PC-9 (cell line): ENCODE measurements around the gene GLIPR2. TPM values are rescaled to one million over a fixed set of nuclear protein-coding genes. Genes with fewer than 3 reads are reported as not detected.

Experiments
- BruUV-seq: library from RNA; stranded (reverse); fragments of 400-500 nt; replicated peaks from 2 replicates; lab custom pipeline; 2021; lab: Mats Ljungman, UMichigan
- CTCF ChIA-PET: fragments of 300-600 bp; sonication (Branson Sonifier 250); formaldehyde crosslinking; loops from one replicate; lab custom pipeline; 2022; ENCODE audit warnings: antibody characterized with exemption; lab: Charles Lee
- POLR2A ChIA-PET: fragments of 300-600 bp; sonication (Branson Sonifier 250); formaldehyde crosslinking; loops from one replicate; lab custom pipeline; 2022; ENCODE audit warnings: antibody characterized with exemption; ENCODE audit not compliant: unreplicated experiment; lab: Charles Lee
- DNase-seq, 2 experiments: peaks; one replicate each; pipeline versions ENCODE4 v3.0.0 to v3.0.0-alpha.2; 2015 to 2022; ENCODE audit warnings: mixed read lengths in 1 of 2
- H2AFZ ChIP-seq: fragments of 200-600 bp; sonication (generic); 2 replicates; pipeline ENCODE4 v1.8.1; 2017; ENCODE audit warnings: antibody characterized with exemption
- H3F3A ChIP-seq: fragments of 200-600 bp; sonication (generic); 2 replicates; pipeline ENCODE4 v1.8.1; 2017; ENCODE audit warnings: antibody characterized with exemption, mild to moderate bottlenecking, low read depth; ENCODE audit not compliant: insufficient read depth
- H3K27ac ChIP-seq: fragments of 200-600 bp; sonication (generic); 2 replicates; pipeline ENCODE4 v1.6.1; 2016; ENCODE audit warnings: mixed run types
- H3K27me3 ChIP-seq: fragments of 200-600 bp; sonication (generic); 2 replicates; pipeline ENCODE4 v1.6.1; 2016; ENCODE audit warnings: low read depth, mixed run types; ENCODE audit not compliant: insufficient read depth
- H3K36me3 ChIP-seq: fragments of 200-600 bp; sonication (generic); 2 replicates; pipeline ENCODE4 v1.6.1; 2016; ENCODE audit warnings: low read depth, mixed run types
- H3K4me1 ChIP-seq: fragments of 200-600 bp; sonication (generic); replicated peaks from 2 replicates; pipeline ENCODE4 v1.6.1; 2016; ENCODE audit warnings: mixed run types; ENCODE audit not compliant: insufficient read depth
- H3K4me2 ChIP-seq: fragments of 200-600 bp; sonication (generic); 2 replicates; pipeline ENCODE4 v1.6.1; 2017; ENCODE audit warnings: mixed run types
- H3K4me3 ChIP-seq: fragments of 200-600 bp; sonication (generic); 2 replicates; pipeline ENCODE4 v1.6.1; 2016; ENCODE audit warnings: mixed run types
- H3K79me2 ChIP-seq: fragments of 200-600 bp; sonication (generic); 2 replicates; pipeline ENCODE4 v1.6.1; 2017; ENCODE audit warnings: low read depth, mixed run types
- H3K9me2 ChIP-seq: fragments of 200-600 bp; sonication (generic); 2 replicates; pipeline ENCODE4 v1.8.1; 2017; ENCODE audit warnings: mild to moderate bottlenecking; ENCODE audit not compliant: insufficient read depth
- H3K9me3 ChIP-seq: fragments of 200-600 bp; sonication (generic); 2 replicates; pipeline ENCODE4 v1.8.1; 2016; ENCODE audit warnings: low read depth; ENCODE audit not compliant: insufficient read depth
- H4K20me1 ChIP-seq: fragments of 200-600 bp; sonication (generic); 2 replicates; pipeline ENCODE4 v1.8.1; 2017; ENCODE audit not compliant: insufficient read depth
- CTCF ChIP-seq: fragments of 200-600 bp; sonication (generic); conservative IDR thresholded peaks from 2 replicates; pipeline ENCODE4 v1.6.1; 2017; ENCODE audit warnings: mixed run types, antibody characterized with exemption, mild to moderate bottlenecking, moderate library complexity
- EZH2 ChIP-seq: fragments of 200-600 bp; sonication (generic); IDR thresholded peaks from 2 replicates; pipeline ENCODE4 v1.8.0; 2017; ENCODE audit warnings: antibody characterized with exemption, low read depth
- intact Hi-C: fragments of 100-400 bp; cut with micrococcal nuclease; formaldehyde crosslinking; loops from one replicate; pipeline ENCODE4 v1.10.0; 2022; ENCODE audit not compliant: unreplicated experiment
- total RNA-seq: library from RNA; stranded (reverse); gene quantifications from 2 replicates; pipeline ENCODE4 v1.2.3, GENCODE V29; 2021

Gene GLIPR2
- total RNA-seq, 1 experiment from 2014 or later = 3.9 TPM

DNA sequence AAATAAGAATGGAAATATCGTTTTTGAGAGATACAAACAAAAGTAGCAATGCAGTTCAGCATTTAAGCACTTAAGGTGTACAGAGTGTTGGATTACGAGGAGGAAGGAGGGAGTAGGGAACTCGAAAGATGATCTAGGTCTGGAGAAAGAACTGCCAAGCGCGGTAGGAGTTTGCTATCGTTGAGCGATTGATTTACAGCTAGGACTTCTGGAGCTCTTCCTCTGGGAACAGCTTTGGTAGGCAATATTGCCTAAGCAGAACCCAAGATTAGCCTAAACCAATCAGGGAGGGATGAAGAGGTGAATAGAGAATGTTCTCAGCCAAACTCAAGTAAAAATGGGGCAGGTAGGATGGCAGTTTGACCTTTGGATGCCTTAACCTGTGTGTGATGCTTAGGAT lies 55.2 kb downstream of the GLIPR2 start:
- no TSS peak for BruUV-seq
- Histone ChIP-seq H3K79me2 (peaks cover 54% of the 10 kb centered on the region), H3K9me3 (no peaks in the 10 kb centered on the region)

GRCh38 chr9:36192196-36192595 lies 55.7 kb downstream of the GLIPR2 start:
- Histone ChIP-seq H4K20me1 (peaks cover 37% of the 10 kb centered on the region), H3K79me2 (peaks cover 60% of the 10 kb centered on the region), H3K27ac (no peak overlapping the region), H3K9me3 (no peaks in the 10 kb centered on the region), H2AFZ (no peak overlapping the region), H3F3A (peaks cover 10% of the 10 kb centered on the region; the same call in 1 of the 2 replicates), H3K4me2 (peak overlapping the region; percentile 96), H3K4me1 (peaks cover 30% of the 10 kb centered on the region), H3K36me3 (peaks cover 4% of the 10 kb centered on the region; the same call in 1 of the 2 replicates), H3K9me2 (no peaks in the 10 kb centered on the region), H3K27me3 (no peaks in the 10 kb centered on the region), H3K4me3 (peak overlapping the region; percentile 91)
- TF ChIP-seq EZH2 (no peak), CTCF (no peak)
- ChIA-PET CTCF (interaction anchor here (1.0 kb wide), 1 partner anchor 84 kb away, joined by 3 read pairs; no protein-coding TSS in a partner anchor), POLR2A (interaction anchor here (0.6 kb wide), 1 partner anchor 200 kb away, joined by 3 read pairs; no protein-coding TSS in a partner anchor)
- no peak for DNase-seq
- BruUV-seq = no TSS peak
- intact Hi-C loops = loop anchor here (10.0 kb wide), 1 partner anchor 167 kb away; no protein-coding TSS in a partner anchor

More for the DNA sequence above, 55.2 kb downstream of the GLIPR2 start:
- Histone ChIP-seq H3K9me2 (no peaks in the 10 kb centered on the region), H3K27me3 (no peaks in the 10 kb centered on the region), H3K36me3 (peaks cover 4% of the 10 kb centered on the region; the same call in 1 of the 2 replicates), H3K4me1 (peaks cover 30% of the 10 kb centered on the region), H4K20me1 (peaks cover 37% of the 10 kb centered on the region), H3K27ac (no peak overlapping the region), H3F3A (peaks cover 10% of the 10 kb centered on the region; the same call in 1 of the 2 replicates), H3K4me3 (peak overlapping the region; percentile 91), H2AFZ (peak overlapping the region; percentile 82; the same call in 1 of the 2 replicates), H3K4me2 (peak overlapping the region; percentile 96)
- intact Hi-C loops = loop anchor here (2.0 to 10.0 kb wide), 2 partner anchors 89 to 167 kb away; no protein-coding TSS in a partner anchor
- CTCF ChIA-PET = no interaction called here
- no peak for TF ChIP-seq CTCF
- TF ChIP-seq EZH2 = no peak
- no peak for DNase-seq
- POLR2A ChIA-PET = interaction anchor here (0.6 kb wide), 1 partner anchor 201 kb away, joined by 3 read pairs; no protein-coding TSS in a partner anchor

DNA sequence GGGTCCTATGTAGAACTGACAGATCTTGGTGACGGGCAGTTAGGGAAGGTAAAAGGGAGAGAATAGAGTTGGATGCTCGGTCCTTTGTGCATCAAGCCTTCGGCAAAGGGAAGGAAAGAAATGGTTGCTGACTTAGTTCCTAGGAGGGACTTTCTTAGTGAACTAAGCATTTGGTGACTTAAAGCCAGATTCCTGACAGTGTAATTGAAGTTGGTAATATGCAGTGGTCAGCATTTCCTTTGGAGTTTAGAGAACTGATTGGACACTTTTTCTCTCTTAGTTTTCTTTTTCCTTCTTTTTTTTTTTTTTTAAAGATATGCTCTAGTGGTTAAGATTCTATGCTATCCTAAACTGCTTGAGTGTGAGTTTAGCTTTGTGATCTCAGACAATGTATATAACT lies 56.5 kb downstream of the GLIPR2 start:
- CTCF ChIA-PET = interaction anchor here (1.0 kb wide), 1 partner anchor 84 kb away, joined by 3 read pairs; no protein-coding TSS in a partner anchor
- Histone ChIP-seq H3K4me1 (peaks cover 30% of the 10 kb centered on the region), H3K4me2 (peak overlapping the region; percentile 96), H3F3A (peaks cover 10% of the 10 kb centered on the region; the same call in 1 of the 2 replicates), H3K36me3 (peaks cover 4% of the 10 kb centered on the region; the same call in 1 of the 2 replicates), H3K27ac (no peak overlapping the region), H3K27me3 (no peaks in the 10 kb centered on the region), H3K79me2 (peaks cover 64% of the 10 kb centered on the region), H3K9me2 (no peaks in the 10 kb centered on the region), H4K20me1 (peaks cover 37% of the 10 kb centered on the region), H3K9me3 (no peaks in the 10 kb centered on the region), H2AFZ (no peak overlapping the region), H3K4me3 (peak overlapping the region; percentile 91; the same call in 1 of the 2 replicates)
- TF ChIP-seq CTCF (no peak), EZH2 (no peak)
- DNase-seq = no peak
- BruUV-seq = no TSS peak
- intact Hi-C loops = loop anchor here (10.0 kb wide), 1 partner anchor 168 kb away; no protein-coding TSS in a partner anchor
- POLR2A ChIA-PET = no interaction called here
